T-helper 2 cell (primary cell): ENCODE results near the gene LRRFIP1.
A peak's percentile ranks its signal among the peaks of the same experiment; 100 is the strongest.
"Not testable (repeated sequence)": the region's sequence is repeated elsewhere in the genome, so short reads cannot be mapped to it uniquely, and the experiment has no call there.

ENCODE experiments used
- DNase-seq, 5 experiments: peaks; one replicate each; pipeline versions ENCODE4 v3.0.0 to v3.0.0-alpha.2; 2012 to 2022

Gene LRRFIP1

DNA sequence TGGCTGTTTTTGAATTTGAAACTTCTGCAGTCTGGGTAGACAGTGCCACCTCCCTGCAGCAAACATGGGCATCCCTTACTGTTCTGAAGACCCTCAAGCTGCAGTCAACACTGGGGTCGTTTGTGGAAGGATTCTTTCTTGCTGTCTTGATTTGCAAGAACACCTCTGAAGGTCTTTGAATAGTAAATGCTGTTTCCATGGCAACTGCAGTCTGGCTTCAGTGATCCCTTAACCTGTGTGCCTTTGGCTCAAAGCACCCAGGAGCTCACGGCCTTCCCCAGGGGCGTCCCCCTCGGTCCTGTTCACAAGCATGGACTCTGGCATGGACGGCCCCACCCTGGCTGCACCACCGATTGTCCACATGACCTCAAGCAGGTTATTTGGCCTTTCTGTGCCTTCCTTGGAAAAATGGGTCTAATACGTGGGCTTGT lies 38.3 kb downstream of the LRRFIP1 start:
- no peak for DNase-seq

DNA sequence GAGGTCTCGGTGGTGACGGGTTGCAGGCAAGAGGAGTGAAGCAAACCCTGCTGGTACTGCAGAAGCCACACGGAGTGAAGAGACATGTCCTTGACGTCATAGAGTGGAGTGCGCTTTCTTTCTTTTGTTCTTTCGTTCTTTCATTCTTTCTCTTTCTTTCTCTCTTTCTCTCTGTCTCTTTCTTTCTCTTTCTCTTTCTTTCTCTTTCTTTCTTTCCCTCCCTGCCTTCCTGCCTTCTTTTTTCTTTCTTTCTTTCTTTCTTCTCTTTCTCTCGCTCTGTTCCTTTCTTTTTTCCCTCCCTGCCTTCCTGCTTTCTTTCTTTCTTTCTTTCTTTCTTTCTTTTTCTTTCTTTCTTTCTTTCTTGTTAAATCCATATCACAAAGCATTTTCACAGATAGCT lies 39.2 kb downstream of the LRRFIP1 start:
- DNase-seq: no peak

DNA sequence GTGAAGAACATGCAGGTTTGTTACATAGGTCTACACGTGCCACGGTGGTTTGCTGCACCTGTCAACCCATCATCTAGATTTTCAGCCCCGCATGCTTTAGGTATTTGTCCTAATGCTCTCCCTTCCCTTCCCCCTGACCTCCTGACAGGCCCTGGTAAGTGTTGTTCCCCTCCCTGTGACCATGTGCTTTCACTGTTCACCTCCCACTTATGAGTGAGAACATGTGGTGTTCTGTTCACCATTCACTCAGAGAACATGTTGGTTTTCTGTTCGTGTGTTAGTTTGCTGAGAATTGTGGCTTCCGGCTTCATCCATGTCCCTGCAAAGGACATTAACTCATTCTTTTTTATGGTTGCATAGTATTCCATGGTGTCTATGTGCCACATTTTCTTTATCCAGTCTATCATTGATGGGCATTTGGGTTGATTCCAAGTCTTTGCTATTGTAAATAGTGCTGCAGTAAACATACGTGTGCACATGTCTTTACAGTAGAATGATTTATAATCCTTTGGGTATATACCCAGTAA lies 39.7 kb downstream of the LRRFIP1 start:
- not testable (repeated sequence) for DNase-seq

DNA sequence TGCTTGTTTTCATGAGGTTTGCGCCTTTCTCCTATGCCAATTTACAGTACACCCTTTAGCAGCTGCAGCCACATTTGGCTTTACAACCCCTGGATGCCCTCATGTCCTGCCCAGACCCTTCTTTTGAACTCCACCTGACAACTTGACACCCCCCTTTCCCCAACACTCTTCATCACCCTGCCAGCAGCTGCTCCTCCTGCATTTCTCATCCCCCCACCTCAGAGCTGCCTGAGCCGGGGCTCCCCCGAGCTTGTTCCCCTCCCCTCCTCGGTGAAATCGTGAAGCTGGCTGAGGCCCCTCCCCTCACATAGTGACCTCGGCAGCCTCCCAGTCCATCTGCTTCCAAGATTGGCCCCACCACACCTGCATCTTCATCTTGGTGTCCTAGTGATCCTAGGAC lies 40.5 kb downstream of the LRRFIP1 start:
- no peak for DNase-seq

DNA sequence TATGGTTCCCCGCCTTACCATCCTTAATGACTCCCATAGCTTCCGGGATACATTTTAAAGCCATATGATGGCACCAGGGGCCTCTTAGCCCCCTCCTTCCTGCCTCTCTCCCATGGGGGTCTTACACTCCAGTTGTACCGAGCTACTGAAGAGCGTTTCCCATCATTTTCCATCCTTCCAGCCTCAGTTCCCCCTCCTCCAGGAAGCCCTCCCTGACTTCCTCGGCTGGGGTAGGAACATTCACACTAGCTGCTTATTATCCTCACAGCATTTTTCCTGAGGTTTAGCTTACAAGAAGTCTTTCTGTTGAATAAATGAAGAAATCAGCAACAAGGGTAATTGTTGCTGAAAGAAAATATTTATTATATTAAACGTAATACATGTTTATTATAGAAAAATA lies 41.1 kb downstream of the LRRFIP1 start:
- DNase-seq: no peak

DNA sequence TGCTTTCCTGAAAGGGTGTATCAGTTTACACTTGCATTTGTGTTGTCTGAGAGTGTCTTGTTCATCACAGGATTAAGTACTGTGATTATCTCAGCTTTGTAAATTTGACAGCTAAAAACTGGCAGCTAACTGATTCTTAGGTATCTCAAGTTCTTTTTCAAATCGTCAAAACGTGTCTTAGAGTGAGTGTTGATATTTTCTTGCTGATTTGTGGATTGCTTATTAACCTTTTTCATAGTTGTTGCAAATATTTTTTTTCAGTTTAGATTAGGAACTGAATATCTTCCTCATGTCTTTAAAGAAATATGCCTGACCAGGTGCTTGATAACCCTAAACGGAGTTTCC lies 41.9 kb downstream of the LRRFIP1 start:
- no peak for DNase-seq

DNA sequence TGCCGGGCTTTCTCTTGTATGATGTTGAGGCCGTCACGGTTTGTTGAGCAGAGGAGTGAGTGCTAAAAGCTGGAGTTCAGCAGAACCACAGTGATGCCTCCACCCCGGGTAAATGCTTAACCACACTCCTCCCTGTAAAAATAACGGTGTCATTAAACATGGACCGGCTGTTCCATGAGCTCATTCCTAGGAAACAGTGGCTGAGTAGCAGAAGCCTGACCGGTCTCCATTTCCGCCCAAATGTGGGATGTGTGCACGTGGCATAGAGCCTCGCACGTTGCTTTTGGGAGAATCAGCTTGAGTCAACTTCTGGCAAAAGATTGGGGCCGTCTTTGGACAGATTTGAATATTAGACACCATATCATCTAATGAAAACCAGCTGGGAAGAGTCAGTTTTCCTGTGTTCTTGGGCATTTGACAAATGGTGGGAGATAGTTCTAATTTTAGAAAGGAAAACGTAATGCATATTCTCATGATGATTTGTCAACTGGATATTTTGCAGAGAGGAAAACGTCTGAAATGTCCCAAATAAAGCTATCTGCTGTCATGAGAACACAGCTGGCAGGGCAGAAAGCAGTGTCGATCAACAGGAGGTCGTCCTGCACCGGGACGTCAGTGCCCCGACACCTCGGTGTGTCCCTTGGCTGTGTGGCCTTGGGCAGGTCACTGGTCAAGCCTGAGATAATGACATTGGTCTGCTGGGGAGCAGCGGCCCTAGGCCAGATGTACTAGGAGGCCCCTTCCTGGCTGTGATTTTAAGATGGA lies 42.4 kb downstream of the LRRFIP1 start:
- peak in 1 of 5 experiments; percentile 58 for DNase-seq

DNA sequence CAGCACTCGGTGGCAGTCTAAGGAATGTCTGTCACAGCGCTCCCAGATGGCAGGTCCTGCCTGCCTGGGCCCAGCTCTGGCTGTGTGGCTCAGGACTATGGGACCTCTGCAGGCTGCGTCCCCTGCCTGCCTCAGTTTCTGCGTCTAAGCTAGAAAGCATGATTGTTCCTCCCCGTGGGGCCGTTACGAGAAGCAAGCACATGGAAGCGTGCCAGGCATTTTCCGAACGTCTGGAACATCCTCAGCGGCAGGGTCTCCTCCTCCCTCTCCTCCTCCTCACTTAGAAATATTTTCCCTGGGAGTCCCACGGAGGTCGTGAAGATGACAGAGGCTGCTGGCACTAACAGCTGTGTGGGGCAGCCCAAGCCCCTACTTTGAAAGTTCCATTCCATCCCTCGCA lies 43.3 kb downstream of the LRRFIP1 start:
- DNase-seq: no peak

DNA sequence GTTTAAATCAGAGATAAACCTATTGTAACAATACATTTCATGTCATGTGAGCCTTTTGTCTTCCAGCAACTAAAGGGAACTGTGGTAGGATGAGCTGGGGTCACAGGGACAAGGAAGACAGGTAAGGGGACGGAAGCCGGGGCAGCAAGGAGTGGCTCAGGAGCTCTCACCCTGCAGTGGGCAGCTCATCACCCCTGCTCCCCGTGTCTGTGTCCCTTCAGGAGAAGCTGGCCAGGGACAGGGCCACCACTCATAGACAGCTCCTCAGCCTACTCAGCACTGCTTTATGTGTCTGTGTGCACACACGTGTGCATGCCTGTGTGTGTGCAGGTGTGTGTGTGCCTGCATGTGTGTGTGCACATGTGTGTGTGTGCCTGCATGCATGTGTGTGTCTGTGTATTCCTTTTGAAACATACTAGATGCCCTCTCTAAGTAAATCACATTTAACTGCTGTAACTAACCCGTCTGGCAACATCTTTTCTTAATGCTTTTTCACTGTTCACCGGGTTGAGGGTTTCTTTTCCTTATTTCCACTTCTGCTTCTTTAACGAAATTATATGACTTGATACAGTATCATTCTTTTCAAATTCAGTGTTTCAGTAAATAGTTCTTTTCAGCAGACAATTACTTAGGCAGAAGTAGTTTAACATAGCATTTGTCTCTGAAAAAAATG lies 44.2 kb downstream of the LRRFIP1 start:
- no peak for DNase-seq

DNA sequence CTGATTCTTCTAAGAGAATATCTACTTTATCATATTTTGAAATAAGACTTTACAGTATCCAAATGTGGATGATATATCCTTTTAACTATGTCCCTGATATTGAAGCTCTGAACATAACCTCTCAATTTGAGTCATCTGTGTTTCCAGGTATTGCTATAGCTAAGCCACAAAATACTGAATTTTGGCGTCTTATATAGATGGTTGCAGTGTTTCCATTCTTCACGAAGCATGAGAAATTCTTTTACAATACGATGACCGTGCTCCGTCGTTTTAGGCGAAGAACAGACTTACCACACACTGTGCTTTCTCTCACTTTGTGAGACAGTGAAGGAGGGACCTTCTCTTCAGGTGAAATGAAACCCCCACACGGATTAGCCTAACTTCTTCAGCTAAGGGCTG lies 45.3 kb downstream of the LRRFIP1 start:
- DNase-seq: peak in 1 of 5 experiments; percentile 73

DNA sequence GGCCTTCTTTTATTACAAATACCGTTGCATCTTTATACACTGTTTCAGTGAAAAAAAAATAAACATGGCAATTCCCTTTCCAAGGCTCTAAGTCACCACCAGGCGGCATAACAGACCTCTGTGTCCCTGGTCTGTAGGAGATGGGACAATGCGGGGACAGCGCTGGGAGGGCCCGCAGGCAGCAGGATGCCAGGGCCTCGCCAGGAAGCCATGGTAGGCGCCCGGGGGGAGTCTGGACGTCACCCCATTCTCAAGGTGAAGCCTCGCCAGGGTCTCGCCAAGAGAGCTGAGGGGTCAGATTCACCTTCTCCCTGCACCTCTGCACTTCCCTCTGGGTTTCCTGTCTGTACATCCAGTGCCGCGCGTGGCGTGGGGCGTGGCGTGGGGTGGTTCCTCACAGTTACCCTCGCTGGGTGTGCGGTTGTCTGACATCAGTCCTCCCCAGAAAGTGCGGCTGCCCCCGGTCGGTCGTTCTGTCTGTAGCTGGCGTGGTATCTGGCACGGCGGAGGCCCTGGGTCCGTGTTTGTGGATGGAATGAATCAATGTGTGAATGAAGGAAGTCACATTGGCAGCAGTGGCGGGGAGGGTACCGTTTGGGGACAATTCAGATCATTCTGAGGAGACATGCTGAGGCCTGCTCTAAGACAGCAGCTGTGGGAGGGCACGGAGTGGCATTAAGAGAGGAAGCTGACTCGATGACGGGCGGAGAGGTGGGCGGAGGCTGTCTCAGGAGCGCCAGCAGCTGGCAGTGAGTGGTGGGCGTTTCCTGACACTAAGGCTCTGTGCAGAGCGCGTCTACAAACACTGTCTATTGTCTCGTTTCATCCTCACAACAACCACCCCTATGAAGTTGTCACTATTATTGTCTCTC lies 46.0 kb downstream of the LRRFIP1 start:
- peak; percentile 65 to 97 (median 87) for DNase-seq

DNA sequence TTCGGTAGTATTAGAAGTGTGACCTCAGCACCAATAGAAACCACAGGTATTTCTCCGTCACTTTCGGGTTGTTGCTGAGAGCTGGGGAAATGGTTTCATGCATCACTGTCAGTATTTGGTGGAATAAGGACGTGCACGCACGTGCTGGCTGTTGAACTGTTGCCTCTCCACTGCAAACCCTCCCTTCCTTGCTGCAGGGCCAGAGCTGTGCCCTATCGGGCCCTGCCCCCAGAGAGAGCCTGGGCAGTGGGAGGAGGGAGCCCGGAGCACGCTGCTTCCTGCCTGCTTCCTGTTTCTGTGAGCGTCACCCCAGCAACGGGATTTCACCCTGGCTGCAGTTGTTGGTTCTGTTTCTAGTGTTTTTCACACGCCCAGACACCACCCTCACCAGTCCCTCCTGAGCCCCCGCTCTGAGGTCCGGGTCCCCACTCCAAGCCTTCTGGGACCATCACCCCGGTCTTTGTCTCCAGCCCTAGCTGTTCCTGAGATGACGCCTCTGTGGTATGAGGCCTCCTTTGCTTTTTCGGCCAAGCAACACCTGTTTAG lies 47.4 kb downstream of the LRRFIP1 start:
- peak; percentile 64 to 94 (median 83) for DNase-seq

DNA sequence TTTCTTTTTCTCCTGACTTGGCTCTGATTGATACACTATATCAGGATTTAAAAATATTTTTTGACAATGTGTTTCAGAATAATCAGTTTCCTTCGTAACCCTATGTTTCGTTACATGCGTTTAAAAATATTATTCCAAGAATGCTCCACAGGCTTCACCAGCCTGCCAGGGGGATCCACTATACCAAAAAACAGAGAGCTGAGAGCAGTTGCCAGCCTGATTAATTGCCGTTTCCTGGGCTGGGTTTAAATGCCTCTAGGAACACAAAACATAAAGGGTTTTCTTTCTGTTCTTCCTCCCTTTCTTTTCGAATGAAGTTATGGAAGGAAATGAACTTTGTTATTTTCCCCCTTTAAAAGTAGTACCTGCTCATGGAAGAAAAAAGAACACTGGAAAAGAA lies 47.9 kb downstream of the LRRFIP1 start:
- no peak for DNase-seq

DNA sequence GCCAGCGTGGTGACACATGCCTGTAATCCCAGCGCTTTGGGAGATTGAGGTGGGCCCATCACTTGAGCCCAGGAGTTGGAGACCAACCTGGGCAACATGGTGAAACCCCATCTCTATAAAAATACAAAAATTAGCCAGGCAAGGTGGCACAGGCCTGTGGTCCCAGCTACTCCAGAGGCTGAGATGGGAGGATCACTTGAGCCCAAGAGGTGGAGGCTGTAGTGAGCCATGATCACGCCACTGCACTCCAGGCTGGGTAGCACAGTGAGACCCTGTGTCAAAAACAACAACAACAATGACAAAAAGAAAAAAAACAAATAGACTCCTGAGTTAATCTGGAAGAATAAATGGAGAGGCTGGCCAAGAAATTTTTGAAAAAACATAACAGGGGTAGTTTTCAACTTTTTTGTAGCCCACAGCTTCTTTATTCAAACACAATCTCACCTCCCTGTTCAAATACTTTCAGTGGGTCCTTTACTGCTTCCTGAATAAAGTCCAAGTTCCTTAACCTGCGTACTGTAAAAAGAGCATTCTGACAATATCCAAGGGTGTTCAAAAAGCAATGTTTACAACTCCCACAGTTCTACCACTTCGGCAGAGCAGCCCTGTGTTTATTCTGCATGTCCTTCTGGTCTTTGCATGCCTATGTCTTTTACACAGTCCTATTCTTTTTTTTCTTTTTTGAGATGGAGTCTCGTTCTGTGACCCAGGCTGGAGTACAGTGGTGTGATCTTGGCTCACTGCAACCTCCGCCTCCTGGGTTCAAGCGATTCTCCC lies 53.5 kb downstream of the LRRFIP1 start:
- DNase-seq: no peak

DNA sequence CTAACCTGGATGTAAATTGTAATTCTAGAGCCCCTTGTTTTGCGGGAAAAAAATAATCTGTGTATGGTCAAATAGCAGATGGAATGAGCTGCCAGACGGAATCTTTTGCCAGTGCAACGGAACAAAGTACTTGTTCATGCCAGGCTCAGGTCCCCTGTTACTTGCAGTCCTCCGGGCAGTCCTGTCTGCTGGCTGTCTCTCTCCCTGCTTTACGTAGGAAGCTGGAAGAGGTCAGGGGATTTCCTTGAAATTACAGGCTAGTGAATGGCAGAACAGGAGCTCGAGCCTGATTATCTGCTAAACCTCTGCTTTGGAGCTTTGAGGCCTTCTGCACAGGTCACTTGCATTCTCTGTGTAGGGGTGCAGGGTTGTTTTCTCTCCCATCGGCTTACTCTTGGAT lies 54.8 kb downstream of the LRRFIP1 start:
- DNase-seq: no peak

DNA sequence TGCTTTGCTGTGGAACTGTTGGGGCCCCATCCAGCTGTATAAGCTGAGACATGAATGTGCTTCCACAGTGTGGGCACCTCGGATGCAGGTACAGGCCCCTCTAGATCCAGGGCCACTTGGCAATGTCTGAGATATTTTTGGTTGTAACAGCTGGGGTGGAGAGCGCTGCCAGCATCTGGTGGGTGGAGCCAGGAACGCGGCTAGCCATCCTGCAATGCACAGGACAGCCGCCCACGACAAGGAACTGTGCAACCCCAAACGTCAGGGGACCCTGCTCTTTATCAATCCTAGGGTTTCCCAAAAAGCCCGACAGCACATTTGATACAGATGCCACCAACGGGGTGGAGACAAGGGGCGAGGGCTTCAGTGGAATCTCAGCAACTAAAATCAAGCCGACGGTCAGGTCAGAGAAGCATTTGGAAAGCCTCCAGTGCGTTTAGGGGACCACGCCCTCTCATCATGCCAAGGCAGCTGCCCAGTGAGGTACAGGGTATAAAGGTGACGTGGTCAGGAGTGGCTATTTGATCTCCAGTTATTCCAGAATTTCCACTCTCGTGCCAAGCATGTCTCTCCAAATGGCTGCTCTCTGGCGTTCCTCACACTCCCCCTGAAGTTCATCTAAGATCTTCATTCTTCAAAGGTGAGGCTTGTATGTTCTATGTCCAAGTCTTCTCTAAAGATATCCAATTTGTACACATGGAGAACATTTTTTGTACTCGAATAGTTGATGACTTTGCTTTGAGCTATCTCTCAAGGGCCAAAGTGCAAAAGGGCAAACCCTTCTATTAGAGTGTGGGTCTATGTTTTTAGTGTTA lies 55.7 kb downstream of the LRRFIP1 start:
- DNase-seq: no peak

DNA sequence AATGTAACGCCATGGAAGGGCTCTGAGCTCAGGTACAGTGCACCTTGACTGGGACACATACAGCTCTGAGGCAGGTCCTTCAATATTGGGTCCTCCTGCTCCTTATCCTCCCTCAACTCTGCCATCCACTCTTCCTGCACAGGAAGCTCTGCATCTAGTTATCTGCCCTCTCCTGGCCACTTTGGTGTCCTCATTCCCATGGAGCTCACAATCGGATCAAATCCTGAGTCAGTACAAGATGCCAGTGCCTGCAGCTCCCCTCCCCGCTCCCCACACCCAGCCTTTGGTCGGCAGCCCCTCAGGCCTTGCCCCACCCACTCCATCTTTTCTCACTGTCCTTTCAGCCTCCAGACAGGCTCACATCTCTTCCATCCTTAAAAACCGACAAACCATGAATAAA lies 58.0 kb downstream of the LRRFIP1 start:
- DNase-seq: no peak

DNA sequence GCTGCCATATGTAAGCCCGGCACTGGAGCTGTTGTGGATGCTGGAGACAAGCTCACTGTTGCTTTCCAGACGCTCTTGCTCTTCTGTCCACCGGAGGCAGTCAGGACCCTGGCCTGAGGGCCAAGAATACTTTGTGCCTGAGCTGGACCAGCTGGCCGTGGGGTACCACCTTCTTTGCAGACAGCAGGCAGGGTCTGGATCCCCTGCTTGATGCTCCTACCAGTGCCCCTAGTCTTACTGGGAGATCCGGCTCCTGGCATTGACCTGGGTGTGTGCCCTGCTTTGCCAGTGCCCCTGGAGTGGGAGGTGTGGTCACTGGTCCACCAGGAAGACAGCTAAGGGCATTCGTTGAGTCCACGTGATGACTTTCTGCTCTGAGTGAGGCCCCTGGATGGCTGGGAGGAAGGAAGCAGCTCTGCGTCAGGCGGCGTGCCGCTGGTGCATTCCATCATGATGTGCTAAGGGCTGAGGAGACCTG lies 59.3 kb downstream of the LRRFIP1 start:
- no peak for DNase-seq

DNA sequence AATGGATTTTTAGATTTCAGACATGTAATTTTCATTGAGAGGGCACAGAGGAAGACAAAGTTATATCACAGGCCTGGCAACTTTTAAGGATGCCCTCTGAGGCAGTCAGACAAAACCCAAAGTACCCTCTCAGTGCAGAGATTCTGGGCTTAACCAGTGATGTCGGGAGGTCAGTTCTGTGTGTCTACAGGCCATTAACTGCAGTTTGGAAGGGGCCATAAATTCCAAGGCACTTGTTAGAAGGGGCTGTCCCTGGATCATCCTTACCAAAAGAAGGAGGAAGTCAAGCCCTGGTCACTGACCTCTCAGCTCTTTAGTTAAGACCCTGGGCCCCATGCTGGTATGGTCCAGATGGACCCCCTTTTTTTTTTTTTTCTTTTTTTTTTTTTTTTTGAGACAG lies 60.7 kb downstream of the LRRFIP1 start:
- no peak for DNase-seq

DNA sequence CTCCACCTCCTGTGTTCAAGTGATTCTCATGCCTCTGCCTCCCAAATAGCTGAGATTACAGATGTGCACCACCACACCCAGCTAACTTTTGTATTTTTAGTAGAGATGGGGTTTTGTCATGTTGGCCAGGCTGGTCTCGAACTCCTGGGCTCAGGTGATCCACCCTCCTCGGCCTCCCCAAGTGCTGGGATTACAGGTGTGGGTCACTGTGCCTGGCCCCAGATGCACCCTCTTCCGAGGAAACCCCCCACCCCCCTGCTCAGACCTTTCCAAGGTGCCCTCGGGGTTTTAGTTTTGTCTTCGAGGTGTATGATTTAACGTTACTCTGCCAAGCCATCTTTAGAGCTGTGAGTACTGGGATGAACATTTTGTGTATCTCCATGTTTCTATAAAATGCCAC lies 61.2 kb downstream of the LRRFIP1 start:
- not testable (repeated sequence) for DNase-seq
